ENCODE data around the gene NPAS3.

DNA sequence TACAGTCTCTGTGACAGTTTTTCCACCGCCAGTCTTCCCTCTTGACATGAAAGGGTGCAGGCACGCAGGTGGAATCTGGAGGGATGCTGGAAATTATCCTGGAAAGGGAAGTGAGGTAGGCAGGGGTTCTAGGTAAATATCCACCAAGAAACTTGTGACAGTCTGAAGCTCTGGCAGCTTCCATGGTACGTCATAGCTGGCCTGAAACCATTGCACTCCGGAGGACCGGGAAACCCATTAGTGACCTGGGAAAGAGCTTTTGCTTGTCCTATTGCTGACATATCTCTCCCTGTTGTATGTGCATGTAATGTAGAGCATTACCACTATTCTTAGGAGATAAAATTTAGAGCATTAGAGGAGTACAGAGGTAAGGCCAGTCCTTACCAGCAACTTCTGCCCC, 736.2 kb downstream of the NPAS3 start:
- TF ChIP-seq, protein P1, sequence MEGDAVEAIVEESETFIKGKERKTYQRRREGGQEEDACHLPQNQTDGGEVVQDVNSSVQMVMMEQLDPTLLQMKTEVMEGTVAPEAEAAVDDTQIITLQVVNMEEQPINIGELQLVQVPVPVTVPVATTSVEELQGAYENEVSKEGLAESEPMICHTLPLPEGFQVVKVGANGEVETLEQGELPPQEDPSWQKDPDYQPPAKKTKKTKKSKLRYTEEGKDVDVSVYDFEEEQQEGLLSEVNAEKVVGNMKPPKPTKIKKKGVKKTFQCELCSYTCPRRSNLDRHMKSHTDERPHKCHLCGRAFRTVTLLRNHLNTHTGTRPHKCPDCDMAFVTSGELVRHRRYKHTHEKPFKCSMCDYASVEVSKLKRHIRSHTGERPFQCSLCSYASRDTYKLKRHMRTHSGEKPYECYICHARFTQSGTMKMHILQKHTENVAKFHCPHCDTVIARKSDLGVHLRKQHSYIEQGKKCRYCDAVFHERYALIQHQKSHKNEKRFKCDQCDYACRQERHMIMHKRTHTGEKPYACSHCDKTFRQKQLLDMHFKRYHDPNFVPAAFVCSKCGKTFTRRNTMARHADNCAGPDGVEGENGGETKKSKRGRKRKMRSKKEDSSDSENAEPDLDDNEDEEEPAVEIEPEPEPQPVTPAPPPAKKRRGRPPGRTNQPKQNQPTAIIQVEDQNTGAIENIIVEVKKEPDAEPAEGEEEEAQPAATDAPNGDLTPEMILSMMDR (IDR thresholded peaks at IDR 0.05), result no peak
- no peak for TF ChIP-seq POLR2A (IDR thresholded peaks at IDR 0.05)
